GM12864 (cell line): ENCODE results near the gene TRIM9.

ENCODE experiments used
- DNase-seq: peaks from one replicate; pipeline ENCODE4 v3.0.0-alpha.2; 2011; ENCODE audit warnings: low read depth
- H3K4me3 ChIP-seq: 2 replicates; pipeline ENCODE4 v1.5.1; 2011; ENCODE audit warnings: mild to moderate bottlenecking, low read depth, low read length, control low read depth
- TF ChIP-seq, protein P1 (sequence below): IDR thresholded peaks from 2 replicates; pipeline ENCODE4 v1.5.1; 2011; ENCODE audit warnings: low read depth, mild to moderate bottlenecking, moderate library complexity, low read length, control low read depth, inconsistent platforms; ENCODE audit errors: missing control alignments

The TRIM9 gene

DNA sequence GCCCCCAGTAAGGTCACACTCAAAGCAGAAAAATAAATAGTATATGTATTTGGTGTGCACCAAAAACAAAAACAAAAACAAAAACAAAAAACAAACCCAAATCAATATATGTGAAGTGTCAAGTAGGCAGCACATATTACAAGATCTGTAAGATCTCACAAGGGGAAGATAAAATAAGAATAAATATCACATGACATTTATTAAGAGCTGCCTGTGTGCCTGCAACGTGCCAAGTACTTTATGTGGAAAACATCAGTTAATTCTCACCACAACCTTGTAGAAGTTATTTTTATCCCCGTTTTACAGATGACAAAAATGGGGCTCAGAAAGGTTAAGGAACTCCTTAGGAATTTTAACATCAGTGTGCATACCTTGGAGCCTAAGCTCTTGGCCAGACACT lies 26.6 kb downstream of the TRIM9 start:
- TF ChIP-seq, protein P1, sequence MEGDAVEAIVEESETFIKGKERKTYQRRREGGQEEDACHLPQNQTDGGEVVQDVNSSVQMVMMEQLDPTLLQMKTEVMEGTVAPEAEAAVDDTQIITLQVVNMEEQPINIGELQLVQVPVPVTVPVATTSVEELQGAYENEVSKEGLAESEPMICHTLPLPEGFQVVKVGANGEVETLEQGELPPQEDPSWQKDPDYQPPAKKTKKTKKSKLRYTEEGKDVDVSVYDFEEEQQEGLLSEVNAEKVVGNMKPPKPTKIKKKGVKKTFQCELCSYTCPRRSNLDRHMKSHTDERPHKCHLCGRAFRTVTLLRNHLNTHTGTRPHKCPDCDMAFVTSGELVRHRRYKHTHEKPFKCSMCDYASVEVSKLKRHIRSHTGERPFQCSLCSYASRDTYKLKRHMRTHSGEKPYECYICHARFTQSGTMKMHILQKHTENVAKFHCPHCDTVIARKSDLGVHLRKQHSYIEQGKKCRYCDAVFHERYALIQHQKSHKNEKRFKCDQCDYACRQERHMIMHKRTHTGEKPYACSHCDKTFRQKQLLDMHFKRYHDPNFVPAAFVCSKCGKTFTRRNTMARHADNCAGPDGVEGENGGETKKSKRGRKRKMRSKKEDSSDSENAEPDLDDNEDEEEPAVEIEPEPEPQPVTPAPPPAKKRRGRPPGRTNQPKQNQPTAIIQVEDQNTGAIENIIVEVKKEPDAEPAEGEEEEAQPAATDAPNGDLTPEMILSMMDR = no peak
- no peak overlapping the region for H3K4me3 ChIP-seq
- no peak for DNase-seq

DNA sequence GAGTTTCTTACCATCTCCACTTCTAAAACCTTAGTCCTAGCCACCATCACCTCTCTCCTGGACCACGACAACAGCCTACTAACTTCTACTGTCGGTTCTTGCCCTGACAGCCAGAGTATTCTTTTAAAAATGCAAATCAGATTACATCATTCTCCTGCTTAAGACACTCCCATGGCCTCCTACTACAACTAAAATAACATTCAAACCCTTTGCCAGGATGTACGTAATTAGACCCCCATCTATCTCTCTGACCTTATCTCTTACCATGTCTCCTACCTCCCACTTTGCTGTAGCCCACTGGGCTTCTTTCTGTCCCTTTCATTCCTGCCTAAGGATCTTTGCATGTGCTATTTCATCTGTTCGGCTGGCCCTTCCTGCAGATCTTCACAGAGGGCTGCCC lies 27.6 kb downstream of the TRIM9 start:
- DNase-seq = no peak

GRCh38 chr14:51066576-51066975 lies 28.3 kb downstream of the TRIM9 start:
- H3K4me3 ChIP-seq = no peak overlapping the region
- TF ChIP-seq, protein P1 = no peak
- no peak for DNase-seq

More for the DNA sequence above, 27.6 kb downstream of the TRIM9 start:
- TF ChIP-seq, protein P1 = no peak
- H3K4me3 ChIP-seq = no peak overlapping the region

- no peak overlapping the region for H3K4me3 ChIP-seq
- TF ChIP-seq, protein P1 = no peak
Observed at GRCh38 chr14:51059032-51059431, 35.9 kb downstream of the TRIM9 start.

DNA sequence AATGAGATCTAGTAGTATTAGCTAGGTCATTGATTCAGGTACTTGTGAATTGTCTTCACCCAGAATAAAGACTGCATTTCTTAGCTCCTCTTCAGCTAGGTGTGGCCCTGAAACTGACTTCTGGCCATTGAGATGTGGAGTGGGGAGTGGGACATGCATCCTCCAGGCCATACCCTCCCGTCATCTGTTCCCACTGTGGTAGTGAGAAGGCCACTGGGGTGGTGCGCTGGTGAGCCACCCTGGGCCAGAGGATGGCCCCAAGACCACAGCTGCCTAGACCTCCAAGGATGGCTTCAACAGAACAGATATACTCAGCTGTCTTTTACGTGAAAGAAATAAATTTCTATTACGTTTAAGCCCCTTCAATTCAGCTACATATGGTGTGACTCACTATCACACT lies 36.5 kb downstream of the TRIM9 start:
- TF ChIP-seq, protein P1 = no peak
- no peak for DNase-seq
- no peak overlapping the region for H3K4me3 ChIP-seq

More at GRCh38 chr14:51059032-51059431, 35.9 kb downstream of the TRIM9 start:
- no peak for DNase-seq

DNA sequence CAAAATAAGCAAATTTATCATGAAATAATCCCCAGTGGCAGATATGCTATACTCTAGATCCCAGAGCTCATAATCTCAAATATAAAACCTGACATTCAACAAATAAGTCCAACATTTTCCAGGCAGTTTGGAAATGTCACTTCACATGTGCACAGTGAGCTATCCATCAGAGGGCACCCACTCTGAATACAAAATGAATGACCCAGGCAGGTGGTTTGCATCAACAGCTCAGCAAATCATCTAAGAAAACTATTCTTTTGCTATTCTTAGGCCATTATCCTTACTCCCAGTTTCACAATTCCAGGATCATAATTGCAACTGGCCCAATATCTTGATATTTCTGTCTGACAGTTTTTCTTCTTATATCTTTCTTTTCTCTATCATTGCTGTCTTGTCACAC lies 38.5 kb downstream of the TRIM9 start:
- TF ChIP-seq, protein P1 = no peak
- H3K4me3 ChIP-seq = no peak overlapping the region
- DNase-seq = no peak

DNA sequence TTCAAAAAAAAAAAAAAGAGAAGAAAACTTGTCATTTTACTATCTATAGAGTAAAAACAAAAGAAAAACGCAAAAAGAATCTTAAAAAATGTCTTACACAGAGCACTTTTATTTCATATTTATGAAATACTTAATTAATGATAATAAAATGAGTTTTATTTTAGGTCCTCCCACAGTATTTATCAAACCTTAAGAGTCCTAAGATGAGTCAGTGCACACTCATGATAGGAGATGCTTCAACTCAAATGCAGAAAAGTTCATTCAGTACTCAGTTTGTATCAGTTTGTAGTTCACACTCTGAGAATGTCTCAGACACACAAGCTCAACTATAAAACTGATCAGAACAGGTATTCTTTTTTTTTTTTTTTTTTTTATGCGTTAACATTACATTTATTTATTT lies 41.7 kb downstream of the TRIM9 start:
- TF ChIP-seq, protein P1 = no peak
- no peak for DNase-seq

More for the DNA sequence above, 41.7 kb downstream of the TRIM9 start:
- no peak overlapping the region for H3K4me3 ChIP-seq
